DND-41 (cell line): ENCODE results near the gene SLC2A9.

ENCODE experiments used
- EZH2 ChIP-seq: IDR thresholded peaks from 3 replicates; pipeline ENCODE4 v1.6.1; 2012; ENCODE audit warnings: borderline replicate concordance, low read depth, mild to moderate bottlenecking, moderate library complexity, low read length, inconsistent platforms; ENCODE audit not compliant: severe bottlenecking
- TF ChIP-seq, protein P1 (sequence below): IDR thresholded peaks from 2 replicates; pipeline ENCODE4 v1.5.1; 2012; ENCODE audit warnings: borderline replicate concordance, low read length, moderate library complexity, mild to moderate bottlenecking; ENCODE audit not compliant: poor library complexity, severe bottlenecking; ENCODE audit errors: extremely low read depth

GRCh38 chr4:10032625-10033024, 11.3 kb upstream of the SLC2A9 start:
- TF ChIP-seq, protein P1, sequence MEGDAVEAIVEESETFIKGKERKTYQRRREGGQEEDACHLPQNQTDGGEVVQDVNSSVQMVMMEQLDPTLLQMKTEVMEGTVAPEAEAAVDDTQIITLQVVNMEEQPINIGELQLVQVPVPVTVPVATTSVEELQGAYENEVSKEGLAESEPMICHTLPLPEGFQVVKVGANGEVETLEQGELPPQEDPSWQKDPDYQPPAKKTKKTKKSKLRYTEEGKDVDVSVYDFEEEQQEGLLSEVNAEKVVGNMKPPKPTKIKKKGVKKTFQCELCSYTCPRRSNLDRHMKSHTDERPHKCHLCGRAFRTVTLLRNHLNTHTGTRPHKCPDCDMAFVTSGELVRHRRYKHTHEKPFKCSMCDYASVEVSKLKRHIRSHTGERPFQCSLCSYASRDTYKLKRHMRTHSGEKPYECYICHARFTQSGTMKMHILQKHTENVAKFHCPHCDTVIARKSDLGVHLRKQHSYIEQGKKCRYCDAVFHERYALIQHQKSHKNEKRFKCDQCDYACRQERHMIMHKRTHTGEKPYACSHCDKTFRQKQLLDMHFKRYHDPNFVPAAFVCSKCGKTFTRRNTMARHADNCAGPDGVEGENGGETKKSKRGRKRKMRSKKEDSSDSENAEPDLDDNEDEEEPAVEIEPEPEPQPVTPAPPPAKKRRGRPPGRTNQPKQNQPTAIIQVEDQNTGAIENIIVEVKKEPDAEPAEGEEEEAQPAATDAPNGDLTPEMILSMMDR, result no peak
- TF ChIP-seq EZH2, result no peak
